PC-3 (cell line): ENCODE data around the gene TULP3. TPM values are rescaled to one million over a fixed set of nuclear protein-coding genes. Genes with fewer than 3 reads are reported as not detected.

ENCODE experiments used
- ATAC-seq: fragments of 200-7000 bp; cut with Tn5 transposase; 2 replicates; pipeline ENCODE4 v1.9.1; 2020; ENCODE audit warnings: mild to moderate bottlenecking, moderate library complexity
- BruUV-seq: library from RNA; stranded (reverse); fragments of 400-500 nt; replicated peaks from 2 replicates; lab custom pipeline; 2021; lab: Mats Ljungman, UMichigan
- CTCF ChIA-PET: fragments of 300-600 bp; sonication (Branson Sonifier 250); formaldehyde crosslinking; loops from one replicate; lab custom pipeline; 2022; ENCODE audit warnings: antibody characterized with exemption; lab: Charles Lee
- POLR2A ChIA-PET: fragments of 300-600 bp; sonication (Branson Sonifier 250); formaldehyde crosslinking; loops from one replicate; lab custom pipeline; 2022; ENCODE audit warnings: antibody characterized with exemption; ENCODE audit not compliant: unreplicated experiment; lab: Charles Lee
- DNase-seq: peaks from one replicate; pipeline ENCODE4 v3.0.0-alpha.2; 2015
- H2AFZ ChIP-seq: fragments of 300-600 bp; sonication (generic); 2 replicates; pipeline ENCODE4 v1.6.0; 2016; ENCODE audit warnings: antibody characterized with exemption, low read length
- H3F3A ChIP-seq: fragments of 300-600 bp; sonication (generic); one replicate; pipeline ENCODE4 v1.6.0; 2017; ENCODE audit warnings: antibody characterized with exemption, low read length, control low read depth, mild to moderate bottlenecking; ENCODE audit not compliant: unreplicated experiment
- H3K27ac ChIP-seq: fragments of 300-600 bp; sonication (generic); 2 replicates; pipeline ENCODE4 v1.5.1; 2016; ENCODE audit warnings: mild to moderate bottlenecking, low read length
- H3K27me3 ChIP-seq: fragments of 300-600 bp; sonication (generic); 2 replicates; pipeline ENCODE4 v1.6.1; 2016; ENCODE audit warnings: low read length, mixed read lengths
- H3K36me3 ChIP-seq: fragments of 300-600 bp; sonication (generic); 2 replicates; pipeline ENCODE4 v1.6.1; 2016; ENCODE audit warnings: low read depth, mixed run types, low read length, mixed read lengths
- H3K4me1 ChIP-seq: fragments of 300-600 bp; sonication (generic); 2 replicates; pipeline ENCODE4 v1.5.1; 2016; ENCODE audit warnings: low read length; ENCODE audit not compliant: insufficient read depth
- H3K4me2 ChIP-seq: fragments of 300-600 bp; sonication (generic); 2 replicates; pipeline ENCODE4 v1.6.0; 2016; ENCODE audit warnings: low read length
- H3K4me3 ChIP-seq: fragments of 300-600 bp; sonication (generic); 2 replicates; pipeline ENCODE4 v1.5.1; 2016; ENCODE audit warnings: mild to moderate bottlenecking, low read length, mixed read lengths
- H3K79me2 ChIP-seq: fragments of 300-600 bp; sonication (generic); 2 replicates; pipeline ENCODE4 v1.6.1; 2017; ENCODE audit warnings: low read length, mixed read lengths
- H3K9ac ChIP-seq: fragments of 300-600 bp; sonication (generic); 2 replicates; pipeline ENCODE4 v1.6.0; 2016; ENCODE audit warnings: mild to moderate bottlenecking, low read length
- H3K9me2 ChIP-seq: fragments of 300-600 bp; sonication (generic); replicated peaks from 2 replicates; pipeline ENCODE4 v1.6.1; 2016; ENCODE audit warnings: mixed run types, low read length, mixed read lengths
- H3K9me3 ChIP-seq: fragments of 300-600 bp; sonication (generic); 2 replicates; pipeline ENCODE4 v1.6.1; 2016; ENCODE audit warnings: low read length, mixed read lengths
- H4K20me1 ChIP-seq: fragments of 300-600 bp; sonication (generic); 2 replicates; pipeline ENCODE4 v1.6.1; 2016; ENCODE audit warnings: low read length, mixed read lengths
- CTCF ChIP-seq: fragments of 300-600 bp; sonication (generic); conservative IDR thresholded peaks from 2 replicates; pipeline ENCODE4 v1.5.1; 2017; ENCODE audit warnings: antibody characterized with exemption, low read depth, mild to moderate bottlenecking, low read length
- EZH2 ChIP-seq: fragments of 300-600 bp; sonication (generic); IDR thresholded peaks from one replicate; pipeline ENCODE4 v1.6.1; 2017; ENCODE audit warnings: antibody characterized with exemption, mild to moderate bottlenecking, low read length; ENCODE audit not compliant: unreplicated experiment
- EZH2phosphoT487 ChIP-seq: fragments of 300-600 bp; sonication (generic); IDR thresholded peaks from 2 replicates; pipeline ENCODE4 v1.6.1; 2018; ENCODE audit warnings: mild to moderate bottlenecking, antibody characterized with exemption, low read length, borderline replicate concordance
- intact Hi-C: fragments of 100-400 bp; cut with micrococcal nuclease; formaldehyde crosslinking; loops from 2 replicates; pipeline ENCODE4 v1.9.0; 2023
- total RNA-seq: library from RNA; depleted of rRNA; stranded (reverse); fragments of >200 nt; gene quantifications from 2 replicates; pipeline ENCODE4 v1.2.3, GENCODE V29; 2014

The TULP3 gene
- total RNA-seq, 1 experiment from 2014 or later = 22.6 TPM

GRCh38 chr12:2970744-2971143 is 80.1 kb downstream of the TULP3 start:
- BruUV-seq = no TSS peak
- ChIA-PET POLR2A (no interaction called here), CTCF (interaction anchor here (0.6 kb wide), 1 partner anchor 71 kb away, joined by 3 read pairs; no protein-coding TSS in a partner anchor)
- no peaks in the 10 kb centered on the region for H3K9me3 ChIP-seq
- H4K20me1 ChIP-seq = no peaks in the 10 kb centered on the region
- H3K4me1 ChIP-seq = no peaks in the 10 kb centered on the region
- no peaks in the 10 kb centered on the region for H3K27me3 ChIP-seq
- no peak overlapping the region for H3K4me3 ChIP-seq
- H3K79me2 ChIP-seq = peaks cover 18% of the 10 kb centered on the region
- DNase-seq = no peak
- no peak overlapping the region for H3K27ac ChIP-seq
- H3K4me2 ChIP-seq = no peak overlapping the region
- intact Hi-C loops = no loop called here
- no peak overlapping the region for H3K9ac ChIP-seq
- no peaks in the 10 kb centered on the region for H3F3A ChIP-seq
- TF ChIP-seq EZH2 (no peak), CTCF (no peak), EZH2phosphoT487 (no peak)
- H3K36me3 ChIP-seq = no peaks in the 10 kb centered on the region
- no peak overlapping the region for H2AFZ ChIP-seq
- ATAC-seq = no peak
- H3K9me2 ChIP-seq = no peaks in the 10 kb centered on the region

- BruUV-seq = no TSS peak
- DNase-seq = no peak
- CTCF ChIA-PET = no interaction called here
These were observed 82.9 kb downstream of the TULP3 start for GRCh38 chr12:2973566-2973965.

More at GRCh38 chr12:2973566-2973965, 82.9 kb downstream of the TULP3 start:
- Histone ChIP-seq H3K9ac (no peak overlapping the region), H3K27me3 (no peaks in the 10 kb centered on the region), H4K20me1 (no peaks in the 10 kb centered on the region), H3K79me2 (0 out of 2 replicates have a peak, but pooled peaks cover 4% of the 10 kb centered on the region), H3K4me3 (no peak overlapping the region), H3K9me3 (no peaks in the 10 kb centered on the region), H3K27ac (no peak overlapping the region), H2AFZ (no peak overlapping the region), H3K36me3 (no peaks in the 10 kb centered on the region), H3F3A (no peaks in the 10 kb centered on the region), H3K4me2 (no peak overlapping the region), H3K9me2 (no peaks in the 10 kb centered on the region), H3K4me1 (no peaks in the 10 kb centered on the region)
- no peak for TF ChIP-seq EZH2
- no peak for TF ChIP-seq EZH2phosphoT487
- no peak for TF ChIP-seq CTCF
- POLR2A ChIA-PET = no interaction called here
- ATAC-seq = no peak
- intact Hi-C loops = no loop called here
